ENCODE data around the gene MINDY4B.

- TF ChIP-seq SMC3 (IDR thresholded peaks at IDR 0.05) (no peak), KDM1A (IDR thresholded peaks at IDR 0.05; ENCODE audit: low read depth) (no peak)
These were observed 74.5 kb downstream of the MINDY4B start for GRCh38 chr3:150830745-150831144.
